Lower leg skin (tissue), 4 donors: ENCODE measurements around the gene KRTAP1-3. TPM values are rescaled to one million over a fixed set of nuclear protein-coding genes. Genes with fewer than 3 reads are reported as not detected.
"Not testable (repeated sequence)": the region's sequence is repeated elsewhere in the genome, so short reads cannot be mapped to it uniquely, and the experiment has no call there.

ENCODE experiments used
- DNase-seq, 2 donors: peaks; one replicate each; pipeline ENCODE4 v3.0.0-alpha.2; 2019; ENCODE audit warnings: low spot score in 2 of 2
- H3K4me3 ChIP-seq: fragments of 200-600 bp; sonication (generic); 2 replicates; pipeline ENCODE4 v1.5.1; 2017; ENCODE audit warnings: mild to moderate bottlenecking, low read depth; ENCODE audit not compliant: poor library complexity, severe bottlenecking
- CTCF ChIP-seq, 3 donors: fragments of 450-650 bp; IDR thresholded peaks; one replicate each; pipeline ENCODE4 v1.5.1; 2016; ENCODE audit warnings: antibody characterized with exemption in 3 of 3, mild to moderate bottlenecking in 3 of 3, moderate library complexity in 2 of 3
- POLR2A ChIP-seq, 2 donors: fragments of 450-650 bp; IDR thresholded peaks; one replicate each; pipeline ENCODE4 v1.6.1; 2016 to 2017; ENCODE audit warnings: antibody characterized with exemption in 2 of 2, mild to moderate bottlenecking in 1 of 2, moderate library complexity in 1 of 2
- WGBS, 2 donors: methylation state at CpG; one replicate each; pipeline ENCODE4 v1.1.5; 2018; 5-methylcytosine and 5-hydroxymethylcytosine counted together
- intact Hi-C: fragments of 100-400 bp; cut with DNase I; formaldehyde crosslinking; loops from one replicate; pipeline ENCODE4 v1.15.0; 2023; ENCODE audit warnings: low total_unique reads
- total RNA-seq, 4 donors: library from RNA; depleted of rRNA; stranded (reverse); fragments of >200 nt; gene quantifications; one replicate each; pipeline ENCODE4 v1.1.0, GENCODE V29; 2016

KRTAP1-3 gene
- total RNA-seq, 4 donors from 2014 or later: 1.6 to 107 TPM; not detected in 2

- no peak for DNase-seq
- intact Hi-C loops: no loop called here
- whole genome bisulfite sequencing, 2 donors: 93 to 97% methylated on average over 4 of the region's 4 CpGs
- H3K4me3 ChIP-seq: no peak overlapping the region
- TF ChIP-seq CTCF (IDR thresholded peaks at IDR 0.05): no peak
- TF ChIP-seq POLR2A (IDR thresholded peaks at IDR 0.05): no peak
Observed at GRCh38 chr17:41054025-41054424, 19.4 kb upstream of the KRTAP1-3 start.

GRCh38 chr17:41052566-41052965, 17.9 kb upstream of the KRTAP1-3 start:
- H3K4me3 ChIP-seq: no peak overlapping the region
- TF ChIP-seq POLR2A (IDR thresholded peaks at IDR 0.05): no peak
- TF ChIP-seq CTCF (IDR thresholded peaks at IDR 0.05): no peak
- no peak for DNase-seq
- intact Hi-C loops: no loop called here

- WGBS, 2 donors: 50 to 75% methylated on average over 2 of the region's 2 CpGs
- TF ChIP-seq CTCF (IDR thresholded peaks at IDR 0.05) (no peak), POLR2A (IDR thresholded peaks at IDR 0.05) (no peak)
- intact Hi-C loops: no loop called here
- H3K4me3 ChIP-seq: no peak overlapping the region
- DNase-seq: no peak
Observed at GRCh38 chr17:41049110-41049509, 14.4 kb upstream of the KRTAP1-3 start.

GRCh38 chr17:41048441-41048840, 13.8 kb upstream of the KRTAP1-3 start:
- intact Hi-C loops: no loop called here
- H3K4me3 ChIP-seq: no peak overlapping the region
- 56 to 67% methylated on average over 7 of the region's 7 CpGs for WGBS, 2 donors
- no peak for DNase-seq
- TF ChIP-seq POLR2A (IDR thresholded peaks at IDR 0.05) (no peak), CTCF (IDR thresholded peaks at IDR 0.05) (no peak)

GRCh38 chr17:41046735-41047465, 12.2 kb upstream of the KRTAP1-3 start, which contains the start of gene KRTAP2-1:
Gene KRTAP2-1, minus strand, starts transcription at chr17:41047316. Its CDS starts 49 bp downstream, at chr17:41047267.
- DNase-seq, intact Hi-C loops, H3K4me3 ChIP-seq: not testable (repeated sequence)
- 65 to 75% methylated on average over 9 to 10 of the region's 33 CpGs for WGBS, 2 donors

GRCh38 chr17:41042953-41043352, 8.3 kb upstream of the KRTAP1-3 start:
- H3K4me3 ChIP-seq: no peak overlapping the region
- WGBS, 2 donors: 97 to 98% methylated on average over 1 of the region's 1 CpG
- DNase-seq: no peak
- intact Hi-C loops: no loop called here
- no peak for TF ChIP-seq CTCF (IDR thresholded peaks at IDR 0.05)
- TF ChIP-seq POLR2A (IDR thresholded peaks at IDR 0.05): no peak

- H3K4me3 ChIP-seq, intact Hi-C loops, DNase-seq: not testable (repeated sequence)
- WGBS, 2 donors: 48 to 70% methylated on average over 10 to 13 of the region's 14 CpGs
Observed at GRCh38 chr17:41040783-41041571, 6.3 kb upstream of the KRTAP1-3 start, which contains the start of gene KRTAP1-1. Gene KRTAP1-1, minus strand, starts transcription at chr17:41041450. Its CDS starts 53 bp downstream, at chr17:41041397.
